GM12801 (cell line): ENCODE data around the gene NLN.

ENCODE experiments used
- CTCF ChIP-seq: IDR thresholded peaks from one replicate; pipeline ENCODE4 v1.5.1; 2011; ENCODE audit warnings: control low read depth; ENCODE audit not compliant: insufficient read length; ENCODE audit errors: extremely low read depth

NLN gene

GRCh38 chr5:65721050-65721719 is 820 bp upstream of the NLN start:
- no peak for TF ChIP-seq CTCF

GRCh38 chr5:65722575-65723403 is 784 bp downstream of the NLN start:
- no peak for TF ChIP-seq CTCF

GRCh38 chr5:65727491-65728156 is 5.6 kb downstream of the NLN start:
- no peak for TF ChIP-seq CTCF

GRCh38 chr5:65728218-65728617 is 6.2 kb downstream of the NLN start:
- TF ChIP-seq CTCF = no peak

- TF ChIP-seq CTCF = no peak
These were observed 8.9 kb downstream of the NLN start for GRCh38 chr5:65730910-65731309.

- TF ChIP-seq CTCF = no peak
These were observed 12.9 kb downstream of the NLN start for GRCh38 chr5:65734921-65735320.

GRCh38 chr5:65736011-65736410 is 14.0 kb downstream of the NLN start:
- TF ChIP-seq CTCF = no peak
